HG02588 (cell line): ENCODE results near the gene ATF1.
"Not testable (repeated sequence)": the region's sequence is repeated elsewhere in the genome, so short reads cannot be mapped to it uniquely, and the experiment has no call there.

Experiments used
- ATAC-seq: cut with Tn5 transposase; IDR thresholded peaks from one replicate; pipeline ENCODE4 v1.9.1; 2021; ENCODE audit warnings: mild to moderate bottlenecking, moderate library complexity; ENCODE audit not compliant: unreplicated experiment

ATF1 gene

GRCh38 chr12:50751948-50752721 is 11.8 kb upstream of the ATF1 start:
- no peak for ATAC-seq

GRCh38 chr12:50753232-50753769 is 10.6 kb upstream of the ATF1 start:
- ATAC-seq, result no peak

DNA sequence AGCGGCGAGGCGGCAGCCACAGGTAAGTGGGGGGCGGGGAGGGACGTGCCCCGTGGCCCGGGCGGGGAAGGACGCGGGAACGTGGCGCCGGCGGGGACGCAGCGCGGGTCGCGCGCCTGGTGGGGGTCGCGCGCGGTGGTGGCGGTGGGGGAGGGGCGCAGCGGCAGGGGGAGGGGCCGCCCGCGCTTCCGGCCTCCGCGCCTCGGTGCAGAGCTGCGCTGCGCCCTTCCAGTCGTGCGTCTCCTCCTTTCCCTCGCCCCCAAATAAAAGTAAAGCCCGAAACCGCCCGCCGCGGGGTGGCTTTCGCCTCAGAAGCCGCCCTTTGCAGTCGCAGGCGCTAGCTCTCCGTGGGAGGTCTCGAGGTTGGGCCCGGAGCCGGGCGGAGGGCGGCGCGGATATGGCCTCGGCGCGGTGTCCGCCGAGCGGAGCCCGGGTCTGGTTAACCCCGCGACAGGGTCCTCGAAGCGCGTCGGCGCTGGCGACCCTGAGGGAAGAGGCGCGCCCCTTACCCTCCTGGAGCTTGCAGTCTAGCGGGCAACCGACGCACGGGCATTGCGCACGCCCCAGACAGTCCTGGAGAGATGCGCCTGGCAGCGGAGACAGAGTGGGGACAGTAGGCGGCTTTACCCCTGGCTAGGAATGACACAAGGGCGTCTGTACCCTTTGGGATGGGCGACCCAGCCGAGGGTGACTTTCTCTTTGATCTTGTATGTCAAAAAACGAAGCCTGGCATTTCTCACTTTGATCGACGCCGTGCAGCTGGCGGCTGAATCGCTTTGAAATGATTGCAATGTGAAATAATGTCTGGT is 589 bp downstream of the ATF1 start:
- ATAC-seq, result peak; percentile 36

- ATAC-seq, result no peak
These were observed 1.4 kb downstream of the ATF1 start for GRCh38 chr12:50765095-50765911.

- ATAC-seq, result no peak
These were observed 4.5 kb downstream of the ATF1 start for GRCh38 chr12:50768391-50768790.

DNA sequence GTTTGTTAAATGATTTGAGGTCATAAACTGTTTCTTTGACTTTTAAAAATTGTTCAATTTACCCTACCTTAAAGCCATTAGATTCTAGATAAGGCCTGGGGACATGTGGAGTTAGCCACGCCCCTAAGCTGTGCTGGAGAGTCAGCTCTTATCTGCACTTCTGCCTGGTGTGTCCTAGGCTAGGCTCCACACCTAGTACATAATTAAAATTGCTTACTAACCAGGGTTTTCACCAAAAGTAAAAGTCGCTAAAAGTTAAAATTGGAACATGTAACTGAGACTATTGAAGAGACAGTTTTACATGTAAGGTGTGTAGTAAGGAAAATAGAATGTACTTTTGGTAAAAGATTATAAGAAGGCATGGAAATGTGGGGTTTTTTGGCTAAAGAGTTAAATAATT is 4.9 kb downstream of the ATF1 start:
- ATAC-seq, result not testable (repeated sequence)

- no peak for ATAC-seq
These were observed 7.5 kb downstream of the ATF1 start for GRCh38 chr12:50771409-50771808.

GRCh38 chr12:50772470-50772869 is 8.6 kb downstream of the ATF1 start:
- ATAC-seq, result no peak

DNA sequence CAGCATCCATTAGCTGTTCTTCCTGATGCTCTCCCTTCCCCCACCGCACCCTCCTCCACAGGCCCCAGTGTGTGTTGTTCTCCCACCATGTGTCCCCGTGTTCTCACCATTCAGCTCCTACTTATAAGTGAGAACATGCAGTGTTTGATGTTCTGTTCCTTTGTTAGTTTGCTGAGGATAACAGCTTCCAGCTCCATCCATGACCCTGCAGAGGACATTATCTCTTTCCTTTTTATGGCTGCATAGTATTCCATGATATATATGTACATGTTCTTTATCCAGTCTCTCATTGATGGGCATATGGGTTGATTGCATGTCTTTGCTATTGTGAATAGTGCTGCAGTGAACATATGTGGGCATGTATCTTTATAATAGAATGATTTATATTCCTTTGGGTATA is 9.0 kb downstream of the ATF1 start:
- no peak for ATAC-seq

DNA sequence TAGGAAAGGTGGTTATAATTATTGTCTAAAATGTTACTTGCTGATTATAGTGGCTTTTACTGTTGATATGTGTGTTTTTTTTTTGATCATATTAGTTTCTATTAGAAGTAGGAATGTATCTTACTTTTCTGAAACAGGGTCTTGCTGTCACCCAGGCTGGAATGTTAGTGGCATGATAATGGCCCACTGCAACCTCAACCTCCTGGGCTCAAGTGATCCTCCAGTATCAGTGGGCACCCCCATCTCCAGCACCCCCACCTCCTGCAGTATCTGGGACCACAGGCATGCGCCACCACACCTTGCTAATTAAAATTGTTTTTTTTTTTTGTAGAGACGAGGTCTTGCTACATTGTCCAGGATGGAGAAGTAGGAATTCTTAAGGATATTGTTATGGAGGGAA is 11.3 kb downstream of the ATF1 start:
- no peak for ATAC-seq

- ATAC-seq, result no peak
These were observed 13.1 kb downstream of the ATF1 start for GRCh38 chr12:50776749-50777728.

DNA sequence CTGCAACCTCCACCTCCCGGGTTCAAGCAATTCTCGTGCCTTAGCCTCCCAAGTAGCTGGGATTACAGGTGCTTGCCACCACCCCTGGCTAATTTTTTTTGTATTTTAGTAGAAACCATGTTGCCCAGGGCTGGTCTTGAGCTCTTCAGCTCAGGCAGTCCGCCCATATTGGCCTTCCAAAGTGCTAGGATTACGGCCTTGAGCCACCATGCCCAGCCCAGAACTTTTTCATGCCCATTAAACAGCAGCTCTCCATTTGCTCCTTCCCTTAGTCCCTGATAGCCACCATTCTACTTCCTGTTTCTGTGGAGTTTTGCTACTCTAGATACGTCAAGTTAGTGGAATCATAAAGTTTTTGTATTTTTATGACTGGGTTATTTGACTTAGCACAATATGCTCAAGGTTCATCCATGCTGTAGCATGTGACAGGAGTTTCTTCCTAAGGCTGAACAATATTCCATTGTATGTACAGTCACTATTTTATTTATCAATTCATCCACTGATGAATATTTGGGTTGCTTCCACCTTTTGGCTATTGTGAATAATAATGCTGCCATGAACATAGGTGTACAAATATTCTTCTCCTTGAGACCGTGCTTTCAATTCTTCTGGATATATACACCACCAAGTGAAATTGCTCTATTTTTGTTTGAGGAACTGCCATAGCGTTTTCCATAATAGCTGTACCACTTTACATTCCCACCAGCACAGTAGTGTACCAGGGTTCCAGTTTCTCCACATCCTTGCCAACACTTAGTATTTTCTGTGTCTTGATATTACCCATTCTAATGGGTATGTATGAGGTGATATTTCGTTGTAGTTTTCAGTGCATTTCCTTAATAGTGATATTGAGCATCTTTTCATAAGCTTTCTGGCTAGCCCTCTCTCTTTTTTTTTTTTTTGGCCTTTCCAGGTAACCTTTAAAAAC is 15.0 kb downstream of the ATF1 start:
- no peak for ATAC-seq

DNA sequence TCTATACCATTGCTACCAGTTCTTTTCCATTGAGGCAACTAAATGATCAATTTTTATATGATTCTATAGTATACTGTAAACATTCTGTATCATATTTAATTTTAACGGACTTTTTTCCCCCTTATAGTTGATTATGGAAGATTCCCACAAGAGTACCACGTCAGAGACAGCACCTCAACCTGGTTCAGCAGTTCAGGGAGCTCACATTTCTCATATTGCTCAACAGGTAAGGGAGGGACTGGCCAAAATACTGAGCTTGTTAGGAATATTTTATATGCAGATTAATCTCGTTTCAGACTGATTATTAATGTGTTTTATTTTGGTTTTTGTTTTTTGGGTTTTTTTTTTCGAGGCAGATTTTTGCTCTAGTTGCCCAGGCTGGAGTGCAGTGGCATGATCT is 16.1 kb downstream of the ATF1 start:
- no peak for ATAC-seq

DNA sequence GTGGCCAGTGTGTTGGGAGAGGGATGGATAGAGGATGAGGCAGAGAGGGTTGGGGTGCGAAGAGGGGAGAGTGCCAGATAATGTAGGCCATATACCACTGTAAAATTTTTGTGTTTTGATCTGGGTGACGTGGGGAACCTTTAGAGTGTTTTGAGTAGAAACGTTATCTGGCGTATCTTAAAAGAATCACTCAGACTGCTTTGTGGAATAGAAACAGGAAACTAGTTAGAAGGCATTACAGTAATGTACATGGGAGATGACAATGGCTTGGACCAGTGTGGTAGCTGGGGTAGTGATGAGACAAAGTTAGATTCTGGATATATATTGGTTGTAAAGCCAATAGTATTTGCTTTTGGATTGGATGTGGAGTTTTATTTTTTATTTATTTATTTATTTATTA is 20.6 kb downstream of the ATF1 start:
- no peak for ATAC-seq

GRCh38 chr12:50785406-50786001 is 21.6 kb downstream of the ATF1 start:
- ATAC-seq, result no peak

- no peak for ATAC-seq
These were observed 22.8 kb downstream of the ATF1 start for GRCh38 chr12:50786498-50787231.

- ATAC-seq, result no peak
These were observed 23.7 kb downstream of the ATF1 start for GRCh38 chr12:50787618-50788017.

DNA sequence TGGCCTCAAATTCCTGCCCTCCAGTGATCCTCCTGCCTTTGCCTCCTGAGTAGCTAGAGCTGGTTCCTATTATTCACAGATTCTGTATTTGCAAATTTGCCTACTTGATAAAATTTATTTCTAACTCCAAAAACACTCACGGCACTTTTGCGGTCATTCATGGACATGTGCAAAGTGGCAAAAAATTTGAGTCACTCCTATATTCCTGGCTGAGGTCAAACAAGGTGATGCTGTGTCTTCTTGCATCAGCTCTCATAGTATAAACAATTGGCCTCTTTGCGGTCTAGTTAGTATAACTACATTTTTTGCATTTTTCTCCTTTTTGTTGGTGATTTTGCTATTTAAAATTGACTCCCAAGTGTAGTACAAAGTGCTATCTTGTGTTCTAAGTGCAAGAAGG is 24.7 kb downstream of the ATF1 start:
- no peak for ATAC-seq
